ENCODE data around the gene EIF4EBP2.

The EIF4EBP2 gene

GRCh38 chr10:70461397-70462348 lies 57.7 kb downstream of the EIF4EBP2 start:
- peak; percentile 84 for DNase-seq (ENCODE audit: low spot score)

- no peak for DNase-seq (ENCODE audit: low spot score)
Measured at GRCh38 chr10:70462349-70462984, 58.5 kb downstream of the EIF4EBP2 start.

DNA sequence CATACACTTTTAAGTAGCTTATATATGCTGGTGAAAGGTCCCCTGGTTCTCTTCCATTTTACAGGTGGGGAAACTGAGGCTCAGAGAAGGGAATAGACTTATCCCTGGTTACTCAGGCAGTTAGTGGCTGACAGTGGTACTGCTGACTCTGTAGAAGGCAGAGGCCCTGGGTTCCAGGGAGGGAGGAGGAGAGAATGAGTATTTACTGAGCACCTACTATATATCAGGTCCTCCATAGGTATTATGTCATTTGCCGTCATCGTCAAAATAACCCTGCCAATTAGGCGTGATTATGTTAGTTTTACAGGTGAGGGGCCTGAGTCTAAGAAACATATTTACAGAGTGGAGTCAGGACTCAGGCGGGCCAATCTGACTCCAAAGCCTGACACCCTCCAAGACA lies 61.3 kb downstream of the EIF4EBP2 start:
- no peak for DNase-seq (ENCODE audit: low spot score)

DNA sequence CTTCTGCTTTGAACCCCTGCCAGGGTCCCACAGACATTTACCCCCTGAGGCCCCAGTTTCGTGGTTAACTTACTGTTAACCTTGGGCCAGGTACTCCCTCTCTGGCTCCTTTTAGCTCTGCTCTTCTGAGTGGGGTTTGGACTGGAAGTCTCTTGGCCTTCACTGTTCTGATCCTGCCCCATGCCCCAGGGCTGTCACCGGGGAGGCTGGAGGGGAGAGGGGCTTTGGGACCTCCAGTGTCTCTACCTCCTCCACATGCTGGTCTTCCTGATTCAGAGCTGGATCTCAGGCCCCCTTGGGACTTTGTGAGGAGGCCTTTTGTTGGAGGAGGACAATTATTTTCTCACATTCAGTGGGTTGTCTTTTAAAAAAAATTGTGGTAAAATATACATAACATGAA lies 61.9 kb downstream of the EIF4EBP2 start:
- DNase-seq (ENCODE audit: low spot score) = no peak

DNA sequence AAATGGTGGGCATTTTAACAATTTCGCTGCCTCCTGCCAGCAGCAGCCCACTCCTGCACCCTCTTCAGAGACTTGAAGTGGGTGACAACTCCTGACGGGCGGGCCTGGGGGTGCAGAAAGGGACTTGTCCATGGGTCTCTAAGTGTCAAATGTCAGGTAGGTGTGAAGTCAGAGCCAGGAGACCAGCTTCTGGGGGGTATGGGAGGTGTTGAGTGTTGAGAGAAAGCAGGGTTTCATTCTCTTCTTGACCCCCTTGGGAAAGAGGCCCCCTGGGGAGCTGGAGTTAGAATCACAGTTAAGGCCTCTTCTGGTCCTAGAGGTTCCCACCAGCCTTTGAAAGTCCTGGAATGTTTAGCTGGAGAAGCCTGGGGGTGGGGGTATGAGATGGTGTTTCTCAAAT lies 63.0 kb downstream of the EIF4EBP2 start:
- DNase-seq (ENCODE audit: low spot score) = no peak

DNA sequence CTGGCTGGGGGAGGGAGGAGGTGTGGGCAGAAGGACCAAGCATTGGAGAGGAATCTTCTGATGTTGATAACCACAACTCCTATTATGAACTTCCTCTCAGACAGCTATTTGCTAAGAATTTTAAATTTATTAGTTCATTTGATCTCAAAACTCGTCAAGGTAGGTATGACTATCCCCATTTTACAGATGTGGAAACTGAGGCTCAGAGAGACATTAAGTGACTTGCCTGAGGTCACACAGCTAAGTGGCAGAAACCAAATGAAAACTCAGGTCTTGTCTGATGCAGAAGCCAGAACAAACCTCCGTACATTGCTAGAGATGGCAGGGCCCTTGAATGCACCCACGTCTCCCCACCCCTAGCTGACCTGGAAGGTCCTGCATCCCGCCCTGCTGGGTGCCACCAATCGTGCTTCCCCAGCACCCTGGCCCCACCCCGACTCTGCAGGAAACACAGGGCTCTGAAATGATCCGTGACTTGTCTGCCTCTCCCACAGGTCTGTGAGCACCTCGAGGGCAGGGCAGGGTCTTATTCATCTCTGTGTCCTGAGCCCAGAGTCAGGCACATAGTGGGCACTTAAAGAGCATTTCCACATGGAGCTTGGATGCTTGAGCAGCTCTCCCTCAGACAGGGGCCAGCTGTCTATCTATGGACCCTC lies 69.0 kb downstream of the EIF4EBP2 start:
- DNase-seq (ENCODE audit: low spot score) = no peak

DNA sequence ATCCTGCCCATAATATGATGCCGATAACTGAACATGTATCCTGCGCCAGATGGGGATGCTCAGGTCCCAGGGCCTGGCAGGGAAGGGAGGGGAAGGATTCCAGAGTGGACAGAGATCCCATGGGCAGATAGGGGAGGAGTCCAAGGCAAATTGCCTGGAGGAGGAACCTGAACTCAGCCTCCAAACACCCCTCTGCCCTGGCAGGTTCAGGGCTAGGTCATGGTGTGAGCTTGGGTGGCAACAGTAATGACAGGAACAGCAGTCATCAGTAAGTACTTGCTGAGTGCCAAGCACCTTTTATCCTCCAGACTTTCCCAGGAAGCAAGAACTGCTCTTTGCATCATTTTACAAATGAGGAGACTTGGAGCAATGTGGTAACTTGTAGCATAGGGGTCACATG lies 70.8 kb downstream of the EIF4EBP2 start:
- no peak for DNase-seq (ENCODE audit: low spot score)

- no peak for DNase-seq (ENCODE audit: low spot score)
Measured at GRCh38 chr10:70475661-70476060, 71.7 kb downstream of the EIF4EBP2 start.

- DNase-seq (ENCODE audit: low spot score) = no peak
Measured at GRCh38 chr10:70476249-70477035, 72.5 kb downstream of the EIF4EBP2 start.

DNA sequence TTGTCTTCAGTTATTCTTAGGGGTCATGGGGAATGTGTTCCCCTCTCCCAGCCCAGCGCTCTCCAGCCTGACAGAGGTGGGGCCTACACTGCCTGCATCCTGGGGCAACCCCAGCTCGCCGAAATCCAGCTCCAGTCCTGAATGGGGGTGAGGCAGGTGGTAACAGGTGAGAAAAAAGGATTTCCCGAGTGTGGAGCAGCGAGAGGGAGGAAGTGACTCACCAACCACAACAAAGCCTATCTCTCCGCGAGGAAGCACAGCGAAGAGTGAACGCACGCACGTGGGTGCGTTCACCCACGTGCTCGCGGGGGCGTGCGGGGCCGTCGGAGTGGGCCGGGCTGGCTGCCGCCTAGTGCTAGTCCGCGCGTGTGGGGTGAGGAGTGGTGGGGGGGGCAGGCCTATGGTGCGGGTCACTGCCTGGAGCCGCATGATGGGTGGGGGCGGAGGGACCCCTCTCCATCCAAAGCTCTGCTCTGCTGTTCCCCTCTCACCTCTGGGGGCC lies 73.8 kb downstream of the EIF4EBP2 start:
- DNase-seq (ENCODE audit: low spot score) = no peak

Data from AG08396 (cell line).